Endothelial cell (in vitro differentiated cells): ENCODE measurements around the gene SYCP3. TPM values are rescaled to one million over a fixed set of nuclear protein-coding genes. Genes with fewer than 3 reads are reported as not detected.

ENCODE experiments used
- DNase-seq: peaks from one replicate; pipeline ENCODE4 v3.0.0; 2021; ENCODE audit warnings: low spot score
- H3K27ac Mint-ChIP-seq: one replicate; pipeline ENCODE4 v1.8.0; 2021; ENCODE audit warnings: mixed read lengths, inconsistent platforms; ENCODE audit not compliant: unreplicated experiment
- H3K27me3 Mint-ChIP-seq: one replicate; pipeline ENCODE4 v1.8.0; 2021; ENCODE audit warnings: mild to moderate bottlenecking, moderate library complexity, mixed read lengths, inconsistent platforms; ENCODE audit not compliant: unreplicated experiment
- H3K36me3 Mint-ChIP-seq: one replicate; pipeline ENCODE4 v1.8.0; 2021; ENCODE audit warnings: mild to moderate bottlenecking, low read depth, mixed read lengths, inconsistent platforms; ENCODE audit not compliant: unreplicated experiment
- H3K4me1 Mint-ChIP-seq: one replicate; pipeline ENCODE4 v1.8.0; 2021; ENCODE audit warnings: mild to moderate bottlenecking, mixed read lengths, inconsistent platforms; ENCODE audit not compliant: unreplicated experiment
- H3K4me3 Mint-ChIP-seq: one replicate; pipeline ENCODE4 v1.8.0; 2021; ENCODE audit warnings: mild to moderate bottlenecking, mixed read lengths, inconsistent platforms; ENCODE audit not compliant: unreplicated experiment
- H3K9me3 Mint-ChIP-seq: one replicate; pipeline ENCODE4 v1.8.0; 2021; ENCODE audit warnings: mixed read lengths, inconsistent platforms; ENCODE audit not compliant: unreplicated experiment
- long read RNA-seq: library from polyadenylated mRNA; unstranded; transcript quantifications from one replicate; pipeline ENCODE4 v2.0.0, GENCODE V29; 2020; ENCODE audit not compliant: unreplicated experiment
- total RNA-seq: library from RNA; stranded (reverse); fragmentation: NEBNext Ultra II Directional; extraction: Animal tissue kit (Norgen Biotek cat#: 25700); gene quantifications from one replicate; pipeline ENCODE4 v1.2.1, GENCODE V29; 2021; ENCODE audit not compliant: unreplicated experiment
- TF ChIP-seq, protein P1 (sequence below): fragments of 200-600 bp; sonication (generic); IDR thresholded peaks from one replicate; pipeline ENCODE4 v1.5.0; 2021; ENCODE audit warnings: antibody characterized with exemption; ENCODE audit not compliant: unreplicated experiment

Gene SYCP3
- not detected for total RNA-seq
- long read RNA-seq, partial matches to known transcripts: 0 of 1 reads
- long read RNA-seq, other reads (novel, unspliced or antisense): 1 of 1 reads

DNA sequence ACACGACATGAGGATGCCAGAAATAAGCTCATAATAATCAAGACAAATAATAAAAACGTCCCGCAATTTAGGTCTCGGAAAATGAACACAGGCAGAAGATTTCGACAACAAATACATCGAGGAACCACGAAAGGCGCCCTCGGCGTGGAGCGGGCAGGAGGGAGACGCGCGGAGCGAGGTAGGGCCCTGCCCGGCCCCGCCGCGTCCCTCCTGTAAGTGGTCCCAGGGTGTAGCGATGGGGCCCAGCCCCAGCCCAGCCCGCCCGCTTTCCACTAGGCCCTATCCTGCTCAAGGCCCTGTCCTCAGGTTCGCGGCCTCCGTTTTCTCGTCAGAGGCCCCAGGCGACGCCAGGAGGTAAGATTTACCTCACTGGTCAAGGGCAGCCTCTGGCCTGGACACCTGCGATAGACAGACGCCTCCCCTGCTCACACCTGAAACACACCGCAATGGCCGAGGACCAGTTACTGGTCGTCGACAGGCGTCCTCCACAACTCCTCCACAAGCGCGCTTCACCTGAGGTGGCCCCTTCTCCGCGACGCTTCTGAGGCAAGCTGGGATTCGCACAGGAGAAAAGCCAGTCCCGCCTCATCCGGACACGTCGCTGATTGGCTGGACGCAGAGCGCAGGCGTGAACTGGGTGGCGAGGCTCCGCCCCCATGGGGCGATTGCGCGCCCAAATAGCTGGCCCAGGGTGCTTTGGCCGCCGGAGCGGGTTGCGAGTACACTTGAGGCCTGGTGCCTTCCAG, at the start of gene SYCP3:
TSS of gene SYCP3 (minus strand) at position 543 of the 746 bp plus-strand sequence. CDS start 1,527 bp downstream, outside the sequence.
- no peak for DNase-seq
- no peak within 1 kb of the TSS for H3K4me3 Mint-ChIP-seq

DNA sequence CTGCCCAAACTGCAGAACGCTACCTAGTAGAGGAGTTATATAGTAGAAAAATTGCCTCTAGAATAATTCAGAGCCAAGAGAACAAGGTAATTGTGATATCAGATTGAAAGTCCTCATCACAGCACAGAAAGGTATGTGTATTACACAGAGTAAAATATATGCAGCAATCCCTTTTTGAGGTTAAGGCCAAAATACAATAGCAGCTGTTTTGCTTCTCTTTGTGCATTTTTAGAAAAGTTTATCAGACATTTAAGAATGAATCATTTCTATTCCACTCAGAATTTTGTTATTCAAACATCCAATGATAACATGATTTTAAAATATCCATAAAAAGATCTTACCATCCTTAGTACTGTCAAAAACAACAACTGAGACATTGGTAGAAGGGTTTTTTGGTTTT, 46.4 kb upstream of the SYCP3 start:
- Mint-ChIP-seq H3K27ac (no peak overlapping the region), H3K27me3 (no peaks in the 10 kb centered on the region), H3K36me3 (no peaks in the 10 kb centered on the region), H3K4me3 (no peak overlapping the region), H3K9me3 (no peaks in the 10 kb centered on the region), H3K4me1 (no peaks in the 10 kb centered on the region)
- DNase-seq: no peak
- TF ChIP-seq, protein P1, sequence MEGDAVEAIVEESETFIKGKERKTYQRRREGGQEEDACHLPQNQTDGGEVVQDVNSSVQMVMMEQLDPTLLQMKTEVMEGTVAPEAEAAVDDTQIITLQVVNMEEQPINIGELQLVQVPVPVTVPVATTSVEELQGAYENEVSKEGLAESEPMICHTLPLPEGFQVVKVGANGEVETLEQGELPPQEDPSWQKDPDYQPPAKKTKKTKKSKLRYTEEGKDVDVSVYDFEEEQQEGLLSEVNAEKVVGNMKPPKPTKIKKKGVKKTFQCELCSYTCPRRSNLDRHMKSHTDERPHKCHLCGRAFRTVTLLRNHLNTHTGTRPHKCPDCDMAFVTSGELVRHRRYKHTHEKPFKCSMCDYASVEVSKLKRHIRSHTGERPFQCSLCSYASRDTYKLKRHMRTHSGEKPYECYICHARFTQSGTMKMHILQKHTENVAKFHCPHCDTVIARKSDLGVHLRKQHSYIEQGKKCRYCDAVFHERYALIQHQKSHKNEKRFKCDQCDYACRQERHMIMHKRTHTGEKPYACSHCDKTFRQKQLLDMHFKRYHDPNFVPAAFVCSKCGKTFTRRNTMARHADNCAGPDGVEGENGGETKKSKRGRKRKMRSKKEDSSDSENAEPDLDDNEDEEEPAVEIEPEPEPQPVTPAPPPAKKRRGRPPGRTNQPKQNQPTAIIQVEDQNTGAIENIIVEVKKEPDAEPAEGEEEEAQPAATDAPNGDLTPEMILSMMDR: no peak

More for the DNA sequence above, at the start of gene SYCP3:
- no peak within 1 kb of the TSS for H3K27ac Mint-ChIP-seq
- no peaks in the 10 kb centered on the region for H3K36me3 Mint-ChIP-seq
- no peaks in the 10 kb centered on the region for H3K4me1 Mint-ChIP-seq
- TF ChIP-seq, protein P1: no peak
- no peaks in the 10 kb centered on the region for H3K9me3 Mint-ChIP-seq
- peaks cover 1% of the 10 kb centered on the region for H3K27me3 Mint-ChIP-seq

DNA sequence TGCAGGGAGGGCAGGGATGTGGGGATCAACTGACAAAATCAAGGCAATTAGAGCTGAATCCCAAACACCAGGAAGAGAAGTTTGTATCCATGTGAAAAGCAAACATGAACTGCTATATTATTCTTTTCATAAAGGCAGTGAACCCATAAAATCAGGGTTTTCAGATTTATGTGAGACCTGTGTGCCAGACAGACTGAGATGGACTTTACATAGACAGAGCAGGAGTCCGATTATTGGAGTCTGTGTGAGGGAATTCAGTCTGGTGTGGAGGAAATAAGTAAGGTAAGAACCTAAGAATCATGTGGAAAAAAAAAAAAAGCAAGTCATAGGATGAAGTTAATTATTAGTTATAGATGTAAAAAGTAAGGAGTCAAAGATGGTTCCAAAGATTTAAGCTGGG, 45.1 kb upstream of the SYCP3 start:
- no peak for DNase-seq
- TF ChIP-seq, protein P1: no peak
- peaks cover 3% of the 10 kb centered on the region for H3K4me1 Mint-ChIP-seq
- H3K36me3 Mint-ChIP-seq: no peaks in the 10 kb centered on the region
- no peak overlapping the region for H3K4me3 Mint-ChIP-seq
- no peaks in the 10 kb centered on the region for H3K9me3 Mint-ChIP-seq
- no peaks in the 10 kb centered on the region for H3K27me3 Mint-ChIP-seq
- H3K27ac Mint-ChIP-seq: no peak overlapping the region

DNA sequence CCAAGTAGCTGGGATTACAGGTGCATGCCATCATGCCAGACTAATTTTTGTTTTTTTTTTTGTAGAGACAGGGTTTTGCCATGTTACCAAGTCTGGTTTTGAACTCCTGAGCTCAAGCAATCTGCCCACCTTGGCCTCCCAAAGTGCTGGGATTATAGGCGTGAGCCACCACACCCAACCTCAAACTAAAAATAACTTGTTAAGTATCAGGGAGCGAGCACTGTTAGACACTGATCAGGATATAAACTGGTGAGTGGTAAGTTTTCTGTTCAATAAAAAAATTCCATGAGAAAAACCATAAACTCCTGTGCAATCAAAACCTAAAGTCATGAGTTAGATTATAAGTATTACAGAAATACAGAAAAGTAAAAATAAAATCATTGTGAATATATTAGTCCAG, 44.6 kb upstream of the SYCP3 start:
- H3K4me1 Mint-ChIP-seq: peaks cover 3% of the 10 kb centered on the region
- H3K36me3 Mint-ChIP-seq: no peaks in the 10 kb centered on the region
- H3K4me3 Mint-ChIP-seq: no peak overlapping the region
- no peaks in the 10 kb centered on the region for H3K9me3 Mint-ChIP-seq
- H3K27ac Mint-ChIP-seq: no peak overlapping the region
- DNase-seq: no peak
- TF ChIP-seq, protein P1: no peak
- no peaks in the 10 kb centered on the region for H3K27me3 Mint-ChIP-seq

DNA sequence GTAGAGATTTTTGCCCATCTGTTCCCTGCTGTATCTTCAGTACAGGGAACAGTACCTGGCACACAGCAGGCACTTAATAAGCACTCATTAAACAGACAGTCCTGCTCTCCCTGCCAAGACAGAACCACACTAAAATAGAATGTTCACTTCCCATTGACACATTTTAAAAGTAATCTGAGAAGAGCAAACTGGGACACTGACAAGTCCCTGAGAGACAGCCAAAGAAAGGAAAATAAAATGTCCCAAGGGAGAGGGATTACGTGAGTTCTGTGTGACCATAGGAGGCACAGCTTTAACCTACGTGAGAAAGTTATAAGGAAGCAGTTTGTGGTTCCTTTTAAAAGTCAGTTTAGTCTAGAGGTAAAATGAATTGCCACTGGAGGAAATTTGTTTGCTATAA, 43.9 kb upstream of the SYCP3 start:
- H3K27ac Mint-ChIP-seq: no peak overlapping the region
- DNase-seq: no peak
- H3K9me3 Mint-ChIP-seq: no peaks in the 10 kb centered on the region
- TF ChIP-seq, protein P1: no peak
- no peak overlapping the region for H3K4me3 Mint-ChIP-seq
- peaks cover 3% of the 10 kb centered on the region for H3K4me1 Mint-ChIP-seq
- no peaks in the 10 kb centered on the region for H3K36me3 Mint-ChIP-seq
- no peaks in the 10 kb centered on the region for H3K27me3 Mint-ChIP-seq
